Jurkat, Clone E6-1 (cell line): ENCODE data around the gene LGALS14.
"Not testable (repeated sequence)": the region's sequence is repeated elsewhere in the genome, so short reads cannot be mapped to it uniquely, and the experiment has no call there.

Experiments
- DNase-seq: peaks from one replicate; pipeline ENCODE4 v3.0.0-alpha.2; 2011; ENCODE audit warnings: low read depth, low spot score
- H3K4me3 ChIP-seq: 2 replicates; pipeline ENCODE4 v1.5.1; 2011; ENCODE audit warnings: mild to moderate bottlenecking, low read length, control low read depth, moderate library complexity

Gene LGALS14

DNA sequence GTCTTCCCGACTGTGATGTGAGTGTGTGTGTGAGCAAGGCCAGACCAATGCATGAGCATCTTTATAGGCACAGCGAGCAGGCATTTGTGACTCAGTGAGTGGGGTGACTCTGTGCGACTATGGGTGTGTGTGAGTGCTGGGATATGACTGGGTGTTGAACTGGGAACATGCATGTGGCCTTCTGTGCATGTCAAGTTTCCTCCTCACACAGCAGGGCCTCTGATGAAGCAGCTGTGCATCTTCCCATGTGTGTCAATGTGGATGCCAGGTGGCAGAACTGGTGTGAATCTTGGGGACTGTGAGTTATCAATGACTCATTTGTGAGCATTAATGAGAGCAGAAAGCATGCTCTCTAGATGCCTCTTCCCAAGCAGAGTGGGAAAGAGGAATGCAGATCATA is 12.1 kb upstream of the LGALS14 start:
- DNase-seq = no peak
- H3K4me3 ChIP-seq = no peak overlapping the region

DNA sequence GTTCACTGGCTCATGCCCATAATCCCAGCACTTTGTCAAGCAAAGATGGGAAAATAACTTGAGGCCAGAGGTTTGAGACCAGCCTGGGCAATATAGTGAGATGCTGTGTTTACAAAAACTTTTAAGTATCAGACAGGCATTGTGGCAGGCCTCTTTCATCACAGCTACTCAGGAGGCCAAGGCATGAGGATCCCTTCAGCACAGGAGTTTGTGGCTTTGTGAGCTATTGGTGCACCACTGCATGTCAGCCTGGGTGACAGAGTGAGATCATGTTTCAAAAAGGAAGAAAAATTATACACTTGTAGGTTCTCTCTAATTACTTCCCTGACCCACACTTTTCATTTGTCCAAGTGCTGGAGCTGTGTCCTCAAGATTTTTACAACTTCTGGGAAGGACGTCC is 11.5 kb upstream of the LGALS14 start:
- DNase-seq = no peak

DNA sequence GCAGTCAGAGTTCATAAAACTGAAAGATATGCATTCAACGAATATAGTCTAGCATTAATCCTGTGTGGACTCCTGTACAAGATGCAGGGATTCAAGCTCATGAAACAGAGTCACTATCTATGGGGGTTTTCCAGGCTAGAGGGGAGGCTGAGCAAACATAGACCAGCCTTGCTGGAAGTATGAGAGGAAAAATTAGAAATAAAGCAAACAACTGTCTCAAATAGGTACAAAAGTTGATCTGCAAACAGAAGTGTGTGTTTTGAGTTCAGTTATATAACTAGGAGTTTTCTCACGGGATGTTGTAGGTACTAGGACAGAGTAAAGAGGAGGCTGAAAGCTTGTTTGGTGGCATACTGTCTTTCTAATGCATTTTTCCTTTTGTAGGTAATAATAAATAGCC is 8.5 kb upstream of the LGALS14 start:
- DNase-seq = no peak
- no peak overlapping the region for H3K4me3 ChIP-seq

More for the DNA sequence above, 11.5 kb upstream of the LGALS14 start:
- H3K4me3 ChIP-seq = no peak overlapping the region

DNA sequence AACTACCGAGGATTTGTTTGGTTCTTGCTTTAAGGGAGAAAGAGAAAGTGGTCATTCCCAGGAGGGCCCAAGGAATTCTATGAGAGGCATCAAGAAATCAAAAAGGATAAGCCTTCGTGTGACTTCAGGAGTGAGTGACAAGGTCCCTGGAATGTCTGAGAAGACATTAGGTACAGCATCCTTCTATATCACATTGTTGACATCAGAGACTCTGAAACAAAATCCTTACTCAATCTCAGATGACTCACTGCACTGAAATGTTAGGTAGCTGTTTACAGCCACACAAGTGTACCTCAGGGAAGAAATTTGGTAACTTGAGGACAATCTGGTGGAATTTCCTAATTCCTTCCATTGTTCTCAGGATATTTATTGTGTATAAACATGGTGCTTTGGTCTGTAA is 7.9 kb upstream of the LGALS14 start:
- no peak overlapping the region for H3K4me3 ChIP-seq
- DNase-seq = no peak

DNA sequence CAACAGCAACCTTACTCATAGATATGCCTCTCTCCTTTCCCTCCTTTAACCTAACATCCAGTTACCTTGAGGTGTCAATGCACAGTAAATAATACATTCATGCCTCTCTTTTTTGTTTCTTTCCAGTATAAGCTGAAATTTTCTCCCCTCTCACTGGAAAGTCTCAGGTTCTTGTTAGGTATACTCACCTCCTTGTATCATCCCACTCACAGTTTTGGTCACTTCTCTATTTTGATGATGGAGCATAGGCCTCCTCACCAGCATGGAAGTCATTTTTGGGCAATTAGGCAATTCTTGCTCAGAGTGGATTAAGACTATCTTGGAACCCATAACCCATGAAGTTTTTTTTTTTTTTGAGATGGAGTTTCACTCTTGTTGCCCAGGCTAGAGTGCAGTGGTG is 5.7 kb upstream of the LGALS14 start:
- no peak for DNase-seq
- H3K4me3 ChIP-seq = no peak overlapping the region

DNA sequence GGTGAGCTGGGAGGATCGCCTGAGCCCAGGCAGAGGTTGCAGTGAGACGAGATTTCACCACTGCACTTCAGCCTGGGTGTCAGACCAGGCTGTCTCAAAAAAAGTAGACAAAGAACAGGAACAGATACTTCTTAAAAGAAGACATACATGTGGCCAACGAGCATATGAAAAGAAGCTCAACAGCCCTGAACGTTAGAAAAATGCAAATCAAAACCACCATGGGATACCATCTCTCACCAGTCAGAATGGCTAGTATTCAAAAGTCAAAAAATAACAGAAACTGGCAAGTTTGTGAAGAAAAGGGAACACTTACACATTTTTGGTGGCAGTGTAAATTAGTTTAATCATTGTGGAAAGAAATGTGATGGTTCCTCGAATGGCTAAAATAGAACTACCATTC is 3.0 kb upstream of the LGALS14 start:
- no peak for DNase-seq
- H3K4me3 ChIP-seq = no peak overlapping the region

DNA sequence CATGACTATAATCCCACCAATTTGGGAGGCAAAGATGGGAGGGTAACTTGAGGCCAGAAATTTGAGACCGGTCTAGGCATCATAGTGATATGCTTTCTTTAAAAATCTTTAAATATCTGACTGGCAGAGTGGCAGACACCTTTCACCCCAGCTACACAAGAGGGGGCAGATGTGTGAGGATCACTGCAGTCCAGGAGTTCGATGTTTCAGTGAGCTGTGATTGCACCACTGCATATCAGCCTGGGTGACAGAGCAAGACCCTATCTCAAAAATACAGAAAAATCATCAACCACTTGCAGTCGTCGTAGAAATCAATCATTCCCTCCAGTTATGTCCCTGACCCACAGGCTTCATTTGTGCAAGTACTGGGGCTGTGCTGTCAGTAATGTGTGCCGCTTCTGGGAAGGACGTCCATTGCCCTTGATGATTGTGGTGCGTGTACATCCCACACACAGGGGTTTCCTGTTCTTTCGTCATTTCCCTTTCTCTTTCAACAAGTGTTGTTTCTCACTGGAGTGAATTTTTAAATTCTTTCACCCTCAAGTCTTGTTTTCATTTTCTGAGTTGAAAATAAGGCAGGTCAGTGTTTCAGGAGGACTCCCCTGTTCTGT is 1.4 kb downstream of the LGALS14 start:
- DNase-seq = peak; percentile 26

DNA sequence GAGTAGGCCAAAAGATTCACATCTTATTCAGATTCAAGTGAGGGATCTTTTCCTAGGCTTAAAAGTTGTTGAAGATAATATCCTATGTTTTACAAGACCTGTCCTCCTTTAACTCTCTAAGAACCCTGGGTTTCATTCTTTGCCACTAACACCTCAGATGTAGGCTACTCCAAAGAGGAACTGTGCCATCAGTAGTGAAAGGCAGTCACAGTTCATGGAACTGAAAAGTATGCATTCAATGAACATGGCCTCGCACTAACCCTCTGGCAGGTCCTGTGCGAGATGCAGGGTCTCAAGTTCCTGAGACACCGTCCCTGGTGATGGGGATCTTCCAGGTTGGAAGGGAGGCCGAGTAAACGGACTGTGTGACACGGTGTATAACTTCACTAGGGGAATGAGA is 4.3 kb downstream of the LGALS14 start:
- H3K4me3 ChIP-seq = no peak overlapping the region
- no peak for DNase-seq

More for the DNA sequence above, 1.4 kb downstream of the LGALS14 start:
- no peak overlapping the region for H3K4me3 ChIP-seq

DNA sequence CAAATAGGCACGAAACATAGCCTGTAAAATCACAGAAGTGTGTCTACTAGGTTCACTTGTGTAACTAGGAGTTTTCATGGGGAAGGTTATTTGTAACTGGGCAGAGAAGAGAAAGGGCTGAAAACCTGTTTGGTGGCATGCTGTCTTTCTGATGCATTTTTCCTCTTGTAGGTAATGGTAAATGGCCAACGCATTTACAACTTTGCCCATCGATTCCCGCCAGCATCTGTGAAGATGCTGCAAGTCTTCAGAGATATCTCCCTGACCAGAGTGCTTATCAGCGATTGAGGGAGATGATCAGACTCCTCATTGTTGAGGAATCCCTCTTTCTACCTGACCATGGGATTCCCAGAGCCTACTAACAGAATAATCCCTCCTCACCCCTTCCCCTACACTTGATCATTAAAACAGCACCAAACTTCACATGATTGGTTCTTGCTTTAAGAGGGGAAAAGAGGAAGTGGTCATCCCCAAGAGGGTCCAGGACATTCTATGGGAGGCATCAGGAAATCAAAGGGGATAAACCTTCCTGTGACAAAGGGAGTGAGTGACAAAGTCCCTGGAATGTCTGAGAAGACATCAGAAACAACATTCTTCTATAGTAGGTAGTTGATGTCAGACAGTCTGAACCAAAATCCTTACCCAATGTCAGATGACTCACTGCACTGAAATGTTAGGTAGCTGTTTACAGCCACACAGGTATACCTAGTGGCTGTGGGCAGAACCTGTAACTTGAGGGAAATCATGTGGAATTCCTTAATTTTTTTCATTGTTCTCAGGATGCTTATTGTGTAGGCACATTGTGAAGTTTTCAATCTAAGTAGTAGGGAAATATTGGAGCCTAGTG is 5.0 kb downstream of the LGALS14 start:
- DNase-seq = no peak

DNA sequence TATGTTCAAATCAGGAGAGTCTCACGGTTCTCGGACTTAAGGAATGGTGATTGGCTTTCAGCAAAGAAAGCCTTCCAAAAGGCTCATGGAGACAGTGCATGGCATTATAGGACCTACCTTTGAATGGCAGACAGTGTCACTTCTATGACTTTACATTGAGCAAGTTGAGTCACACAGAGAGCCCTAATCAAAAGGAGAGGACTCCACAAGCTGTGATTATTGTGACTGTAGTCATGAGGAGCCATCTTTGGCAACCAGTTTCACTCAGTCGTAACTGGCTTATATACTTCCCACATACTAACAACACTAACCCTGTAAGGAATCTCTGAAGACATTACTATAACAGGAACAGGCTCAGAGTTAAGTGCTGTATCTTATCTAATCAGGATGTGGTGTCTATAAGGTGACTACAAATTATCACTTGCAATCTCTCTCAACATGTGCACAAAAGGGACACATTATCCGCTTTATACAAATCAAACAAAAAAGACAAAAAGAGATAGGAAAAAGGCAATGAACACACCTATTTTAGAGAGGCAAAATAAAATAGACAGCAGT is 6.1 kb downstream of the LGALS14 start:
- no peak overlapping the region for H3K4me3 ChIP-seq

More for the DNA sequence above, 5.0 kb downstream of the LGALS14 start:
- H3K4me3 ChIP-seq = no peak overlapping the region

DNA sequence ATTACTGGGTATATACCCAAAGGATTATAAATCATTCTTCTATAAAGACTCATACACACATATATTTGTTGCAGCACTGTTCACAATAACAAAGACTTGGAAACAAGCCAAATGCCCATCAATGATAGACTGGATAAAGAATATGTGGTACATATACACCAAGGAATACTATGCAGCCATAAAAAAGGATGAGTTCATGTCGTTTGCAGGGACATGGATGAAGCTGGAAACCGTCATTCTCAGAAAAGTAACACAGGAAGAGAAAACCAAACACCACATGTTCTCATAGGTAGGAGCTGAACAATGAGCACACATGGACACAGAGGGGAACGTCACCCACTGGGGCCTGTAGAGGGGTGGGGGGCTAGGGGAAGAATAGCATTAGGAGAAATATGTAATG is 15.9 kb downstream of the LGALS14 start:
- DNase-seq, H3K4me3 ChIP-seq: not testable (repeated sequence)

More for the DNA sequence above, 6.1 kb downstream of the LGALS14 start:
- peak; percentile 60 for DNase-seq

DNA sequence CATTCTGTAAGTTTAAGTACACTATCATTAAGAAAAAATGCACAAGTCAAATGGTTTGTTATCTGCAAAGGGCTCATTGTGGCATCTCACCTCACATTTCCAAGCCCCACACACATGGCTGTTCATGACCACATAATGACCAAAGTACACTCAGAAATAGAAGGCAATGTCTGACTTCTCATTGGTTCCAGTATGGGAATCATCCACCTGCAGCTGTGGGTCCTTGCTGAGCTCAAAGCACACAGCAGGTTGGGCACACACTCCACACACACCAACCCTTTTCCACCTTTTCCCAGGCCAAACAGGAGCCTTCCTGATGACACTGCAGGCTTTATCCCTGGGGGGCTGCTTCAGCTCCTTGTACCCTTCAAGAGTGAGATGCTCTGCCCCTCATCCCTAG is 21.7 kb downstream of the LGALS14 start:
- no peak overlapping the region for H3K4me3 ChIP-seq
- DNase-seq = no peak

DNA sequence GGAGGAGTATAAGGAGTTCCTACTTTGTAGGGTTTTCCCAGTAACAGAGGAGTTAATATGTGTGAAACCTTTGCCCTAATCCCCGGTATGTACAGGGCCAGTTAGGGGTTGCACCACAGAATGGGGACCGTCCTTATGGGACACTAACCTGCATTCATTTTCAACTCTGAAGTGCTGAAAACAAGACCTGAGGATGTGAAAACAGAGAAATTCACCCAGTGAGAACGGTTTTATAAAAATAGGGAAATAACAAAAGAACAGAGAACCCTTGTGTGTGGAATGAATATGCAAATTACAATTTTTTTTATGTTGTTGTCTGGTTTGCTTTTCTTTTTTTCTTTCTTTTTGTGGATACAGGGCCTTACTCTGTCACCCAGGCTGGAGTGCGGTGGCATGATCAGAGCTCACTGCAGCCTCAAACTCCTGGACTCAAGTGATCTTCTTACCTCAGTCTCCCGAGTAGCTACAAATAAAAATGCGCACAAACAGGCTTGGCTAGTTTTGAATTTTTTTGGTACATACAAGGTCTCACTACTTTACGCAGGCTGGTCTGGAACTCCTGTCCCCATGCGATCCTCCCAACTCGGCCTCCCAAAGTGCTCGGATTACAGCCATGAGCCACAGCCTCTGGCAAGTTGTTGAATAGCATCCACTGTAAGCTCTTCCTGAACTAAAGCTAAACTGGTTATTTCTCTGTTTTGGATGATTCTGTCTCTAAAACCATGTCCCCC is 23.0 kb downstream of the LGALS14 start:
- H3K4me3 ChIP-seq = no peak overlapping the region
- DNase-seq = no peak

DNA sequence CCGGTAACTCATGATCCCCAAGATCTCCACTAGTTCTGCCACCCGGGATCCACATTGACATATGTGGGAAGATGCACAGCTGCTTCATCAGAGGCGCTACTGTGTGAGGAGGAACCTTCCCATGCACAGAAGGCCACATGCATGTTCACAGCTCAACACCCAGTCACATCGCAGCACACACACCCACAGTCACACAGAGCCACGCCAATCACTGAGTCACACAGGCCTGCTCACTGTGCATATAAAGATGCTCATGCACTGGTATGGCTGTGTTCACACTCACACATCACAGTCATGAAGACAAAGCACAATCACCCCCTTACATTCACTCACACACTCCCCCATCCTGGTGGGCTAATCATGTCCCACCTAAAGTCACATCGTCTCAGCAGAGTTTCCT is 23.8 kb downstream of the LGALS14 start:
- DNase-seq = no peak
- no peak overlapping the region for H3K4me3 ChIP-seq

DNA sequence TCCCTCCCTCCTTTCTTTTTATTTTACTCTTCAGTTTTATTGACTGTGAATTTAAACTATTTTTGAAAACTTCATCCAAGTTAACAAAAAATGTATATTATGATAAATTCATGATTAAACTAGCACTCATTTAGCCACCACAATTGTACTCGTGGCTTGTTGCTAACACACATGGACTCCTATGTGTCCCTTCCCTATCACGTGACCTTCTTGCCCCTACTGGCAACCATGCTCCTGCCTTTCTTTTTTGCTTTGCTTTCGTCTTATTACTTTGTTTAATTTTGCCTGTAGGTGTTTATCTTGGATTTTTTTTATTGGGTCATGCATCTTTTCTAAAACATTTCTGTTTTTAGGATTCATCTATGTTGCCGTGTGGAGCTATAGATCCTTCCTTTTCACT is 25.3 kb downstream of the LGALS14 start:
- no peak for DNase-seq
- no peak overlapping the region for H3K4me3 ChIP-seq

DNA sequence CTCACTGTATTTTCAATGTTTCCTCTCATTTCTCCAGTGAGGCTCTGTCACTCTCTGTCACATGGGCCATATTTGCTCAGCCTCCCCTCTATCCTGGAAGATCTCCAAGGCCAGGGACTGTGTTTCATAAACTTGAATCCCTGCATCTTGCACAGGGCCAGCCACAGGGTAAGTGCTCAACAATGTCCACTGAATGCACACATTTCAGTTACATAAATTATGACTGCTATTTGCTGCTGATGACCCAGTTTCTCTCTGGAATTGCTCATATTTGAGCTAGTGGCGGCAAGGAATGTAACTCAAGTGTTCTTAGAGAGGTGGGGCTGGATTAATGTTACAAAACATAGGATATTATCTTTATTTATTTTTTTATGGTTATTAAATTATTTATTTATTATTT is 27.4 kb downstream of the LGALS14 start:
- no peak overlapping the region for H3K4me3 ChIP-seq
- no peak for DNase-seq

DNA sequence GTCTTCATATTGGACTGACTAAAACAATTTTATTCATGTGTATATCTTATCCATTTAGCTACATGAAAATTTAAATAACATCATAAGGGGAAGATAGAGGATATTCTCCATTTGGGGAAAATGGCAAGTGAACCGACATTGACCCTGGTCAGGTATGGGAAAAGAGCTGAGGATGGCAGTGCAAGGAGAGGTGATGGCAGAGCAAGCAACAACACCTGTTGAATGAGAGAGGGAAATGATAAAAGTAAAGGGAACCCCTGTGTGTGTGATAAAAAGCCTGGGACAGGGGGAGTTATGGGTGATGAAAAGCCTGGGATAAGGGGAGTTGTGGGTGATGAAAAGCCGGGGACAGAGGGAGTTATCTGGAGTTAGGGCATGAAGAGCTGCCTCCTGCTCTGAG is 29.6 kb downstream of the LGALS14 start:
- DNase-seq = no peak
- no peak overlapping the region for H3K4me3 ChIP-seq

DNA sequence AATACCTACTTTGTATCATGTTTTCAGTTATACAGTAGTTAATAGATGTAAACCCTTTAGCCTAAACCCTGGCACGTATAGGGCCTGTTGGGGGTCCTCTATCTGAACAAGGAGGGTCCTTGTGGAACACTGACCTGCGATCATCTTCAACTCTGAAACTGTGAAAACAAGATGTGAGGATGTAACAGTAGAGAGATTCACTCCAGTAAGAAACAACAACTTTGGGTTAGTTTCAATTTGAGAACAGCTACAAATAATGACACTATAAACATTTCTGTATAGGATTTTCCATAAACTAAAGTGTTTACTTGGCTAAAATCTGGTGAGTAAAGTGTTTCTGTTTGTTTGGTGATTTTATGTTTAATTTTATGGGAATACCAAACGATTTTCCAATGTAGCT is 31.4 kb downstream of the LGALS14 start:
- no peak for DNase-seq
- H3K4me3 ChIP-seq = no peak overlapping the region

DNA sequence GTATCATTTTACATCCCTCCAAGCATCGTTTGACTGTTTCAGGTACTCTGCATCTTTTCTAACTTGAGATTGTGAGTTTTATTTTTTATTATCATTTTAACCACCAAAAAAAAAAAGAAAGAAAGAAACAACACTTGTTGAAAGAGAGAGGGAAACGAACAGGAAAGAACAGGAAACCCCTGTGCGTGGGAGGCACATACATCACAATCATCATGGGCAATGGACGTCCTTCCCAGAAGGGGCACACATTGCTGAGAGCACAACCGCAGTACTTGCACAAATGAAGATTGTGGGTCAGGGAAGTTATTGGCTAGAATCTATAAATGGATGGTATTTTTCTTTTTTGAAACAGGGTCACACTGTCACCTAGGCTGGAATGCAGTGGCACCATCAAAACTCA is 31.8 kb downstream of the LGALS14 start:
- DNase-seq = no peak
- H3K4me3 ChIP-seq = no peak overlapping the region

DNA sequence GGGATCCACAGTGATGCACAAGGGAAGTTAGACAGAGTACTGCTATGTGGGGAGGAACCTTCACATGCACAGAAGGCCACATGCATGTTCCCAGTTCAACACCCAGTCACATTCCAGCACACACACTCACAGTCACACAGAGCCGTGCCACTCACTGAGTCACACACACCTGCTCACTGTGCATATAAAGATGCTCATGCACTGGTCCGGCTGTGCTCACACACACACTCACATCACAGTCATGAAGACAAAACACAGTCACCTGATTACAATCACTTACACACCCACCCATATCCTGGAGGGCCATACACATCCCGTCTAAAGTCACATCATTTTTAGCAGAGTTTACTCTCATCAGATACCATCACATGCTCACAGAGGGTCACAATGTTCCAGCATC is 33.1 kb downstream of the LGALS14 start:
- H3K4me3 ChIP-seq = no peak overlapping the region
- no peak for DNase-seq
